WTC11 (cell line): ENCODE measurements around the gene NFKB1. TPM values are rescaled to one million over a fixed set of nuclear protein-coding genes. Genes with fewer than 3 reads are reported as not detected.

ENCODE experiments used
- ATAC-seq: fragments of 200-7000 bp; cut with Tn5 transposase; 2 replicates; pipeline ENCODE4 v1.10.0; 2021; ENCODE audit warnings: mild to moderate bottlenecking, moderate library complexity
- CTCF ChIA-PET: fragments of 300-600 bp; sonication (Branson Sonifier 250); formaldehyde crosslinking; loops from one replicate; lab custom pipeline; 2021; ENCODE audit warnings: antibody characterized with exemption; lab: Charles Lee
- POLR2A ChIA-PET: fragments of 350-600 bp; sonication (Branson Sonifier 250); formaldehyde crosslinking; loops from one replicate; lab custom pipeline; 2021; ENCODE audit warnings: antibody characterized with exemption; lab: Charles Lee
- DNase-seq: peaks from one replicate; pipeline ENCODE4 v3.0.0; 2021; ENCODE audit warnings: low spot score
- H3K27ac Mint-ChIP-seq: 2 replicates; pipeline ENCODE4 v1.8.0; 2021; ENCODE audit warnings: mixed read lengths
- H3K27me3 Mint-ChIP-seq: 2 replicates; pipeline ENCODE4 v1.8.0; 2021; ENCODE audit warnings: low read depth, mild to moderate bottlenecking, moderate library complexity, mixed read lengths
- H3K36me3 Mint-ChIP-seq: 2 replicates; pipeline ENCODE4 v1.8.0; 2021; ENCODE audit warnings: mixed read lengths
- H3K4me1 Mint-ChIP-seq: 2 replicates; pipeline ENCODE4 v1.8.0; 2022; ENCODE audit warnings: mixed read lengths
- H3K4me3 Mint-ChIP-seq: 2 replicates; pipeline ENCODE4 v1.8.0; 2021; ENCODE audit warnings: mild to moderate bottlenecking, moderate library complexity, mixed read lengths
- H3K9me3 Mint-ChIP-seq: 2 replicates; pipeline ENCODE4 v1.8.0; 2021; ENCODE audit warnings: mixed read lengths
- E2F1 ChIP-seq: sonication (generic); formaldehyde crosslinking; IDR thresholded peaks from 2 replicates; pipeline ENCODE4 v1.8.0; 2022; ENCODE audit warnings: mild to moderate bottlenecking, missing genetic modification reagents
- ETV6 ChIP-seq: sonication (generic); formaldehyde crosslinking; IDR thresholded peaks from 2 replicates; pipeline ENCODE4 v1.8.1; 2022; ENCODE audit warnings: mild to moderate bottlenecking, missing genetic modification reagents
- FOXK1 ChIP-seq: sonication (generic); formaldehyde crosslinking; IDR thresholded peaks from 2 replicates; pipeline ENCODE4 v1.8.0; 2022; ENCODE audit warnings: mild to moderate bottlenecking, moderate library complexity, missing genetic modification reagents
- FOXP1 ChIP-seq: sonication (generic); formaldehyde crosslinking; IDR thresholded peaks from 2 replicates; pipeline ENCODE4 v1.8.0; 2022; ENCODE audit warnings: missing genetic modification reagents, mild to moderate bottlenecking, moderate library complexity, borderline replicate concordance
- GABPB1 ChIP-seq: sonication (generic); formaldehyde crosslinking; IDR thresholded peaks from 2 replicates; pipeline ENCODE4 v1.8.1; 2023; ENCODE audit warnings: mild to moderate bottlenecking, missing genetic modification reagents
- GTF2I ChIP-seq: fragments of 250-450 bp; sonication (Bioruptor Pico); conservative IDR thresholded peaks from 2 replicates; pipeline ENCODE4 v1.4.0; 2021; ENCODE audit warnings: mild to moderate bottlenecking
- JUN ChIP-seq: sonication (generic); formaldehyde crosslinking; IDR thresholded peaks from 2 replicates; pipeline ENCODE4 v1.8.0; 2023; ENCODE audit warnings: mild to moderate bottlenecking, missing genetic modification reagents
- KAT7 ChIP-seq: sonication (generic); formaldehyde crosslinking; IDR thresholded peaks from 2 replicates; pipeline ENCODE4 v1.8.1; 2023; ENCODE audit warnings: missing genetic modification reagents, mild to moderate bottlenecking, borderline replicate concordance
- NFATC4 ChIP-seq: fragments of 250-450 bp; sonication (Bioruptor Pico); IDR thresholded peaks from 2 replicates; pipeline ENCODE4 v1.9.0; 2021; ENCODE audit warnings: mild to moderate bottlenecking
- RORB ChIP-seq: fragments of 250-450 bp; sonication (Bioruptor Pico); IDR thresholded peaks from 2 replicates; pipeline ENCODE4 v1.9.0; 2021; ENCODE audit warnings: mild to moderate bottlenecking
- SOX15 ChIP-seq: fragments of 250-450 bp; sonication (Bioruptor Pico); IDR thresholded peaks from 2 replicates; pipeline ENCODE4 v1.9.0; 2021; ENCODE audit warnings: mild to moderate bottlenecking
- USF2 ChIP-seq: sonication (generic); formaldehyde crosslinking; IDR thresholded peaks from 2 replicates; pipeline ENCODE4 v1.8.1; 2023; ENCODE audit warnings: mild to moderate bottlenecking, missing genetic modification reagents, moderate library complexity
- ZBTB43 ChIP-seq: sonication (generic); formaldehyde crosslinking; IDR thresholded peaks from 2 replicates; pipeline ENCODE4 v1.8.1; 2023; ENCODE audit warnings: mild to moderate bottlenecking, missing genetic modification reagents
- ZNF121 ChIP-seq: sonication (generic); formaldehyde crosslinking; IDR thresholded peaks from 2 replicates; pipeline ENCODE4 v1.8.0; 2023; ENCODE audit warnings: missing genetic modification reagents
- ZNF138 ChIP-seq: sonication (generic); formaldehyde crosslinking; conservative IDR thresholded peaks from 2 replicates; pipeline ENCODE4 v1.8.1; 2022; ENCODE audit warnings: mild to moderate bottlenecking, moderate library complexity, missing genetic modification reagents
- ZNF416 ChIP-seq: fragments of 250-450 bp; sonication (Bioruptor Pico); IDR thresholded peaks from 2 replicates; pipeline ENCODE4 v1.9.0; 2021; ENCODE audit warnings: mild to moderate bottlenecking, inconsistent platforms
- total RNA-seq: library from RNA; stranded (reverse); gene quantifications from 3 replicates; pipeline ENCODE4 v1.2.3, GENCODE V29; 2021
- TF ChIP-seq, protein P1 (sequence below): sonication (generic); formaldehyde crosslinking; IDR thresholded peaks from 2 replicates; pipeline ENCODE4 v1.8.1; 2023; ENCODE audit warnings: mild to moderate bottlenecking, moderate library complexity, missing genetic modification reagents
- TF ChIP-seq, protein P2 (sequence below): sonication (generic); formaldehyde crosslinking; IDR thresholded peaks from 2 replicates; pipeline ENCODE4 v1.8.1; 2023; ENCODE audit warnings: mild to moderate bottlenecking, missing genetic modification reagents, borderline replicate concordance
- TF ChIP-seq, protein P3 (sequence below): sonication (generic); formaldehyde crosslinking; IDR thresholded peaks from 2 replicates; pipeline ENCODE4 v1.8.0; 2023; ENCODE audit warnings: mild to moderate bottlenecking, missing genetic modification reagents

The NFKB1 gene
- total RNA-seq, 1 experiment from 2014 or later, result 5.6 TPM

GRCh38 chr4:102563000-102563399 lies 61.8 kb downstream of the NFKB1 start:
- H3K36me3 Mint-ChIP-seq, result no peaks in the 10 kb centered on the region
- ATAC-seq (no peak), DNase-seq (no peak)
- CTCF ChIA-PET, result interaction anchor here (0.6 to 3.3 kb wide), 2 partner anchors 16 to 22 kb away, joined by 3 to 12 read pairs; no protein-coding TSS in a partner anchor
- H3K4me1 Mint-ChIP-seq, result no peaks in the 10 kb centered on the region
- no peaks in the 10 kb centered on the region for H3K27me3 Mint-ChIP-seq
- POLR2A ChIA-PET, result no interaction called here
- H3K9me3 Mint-ChIP-seq, result no peaks in the 10 kb centered on the region
- H3K4me3 Mint-ChIP-seq, result no peak overlapping the region
- TF ChIP-seq FOXP1, result no peak
- TF ChIP-seq, protein P1, sequence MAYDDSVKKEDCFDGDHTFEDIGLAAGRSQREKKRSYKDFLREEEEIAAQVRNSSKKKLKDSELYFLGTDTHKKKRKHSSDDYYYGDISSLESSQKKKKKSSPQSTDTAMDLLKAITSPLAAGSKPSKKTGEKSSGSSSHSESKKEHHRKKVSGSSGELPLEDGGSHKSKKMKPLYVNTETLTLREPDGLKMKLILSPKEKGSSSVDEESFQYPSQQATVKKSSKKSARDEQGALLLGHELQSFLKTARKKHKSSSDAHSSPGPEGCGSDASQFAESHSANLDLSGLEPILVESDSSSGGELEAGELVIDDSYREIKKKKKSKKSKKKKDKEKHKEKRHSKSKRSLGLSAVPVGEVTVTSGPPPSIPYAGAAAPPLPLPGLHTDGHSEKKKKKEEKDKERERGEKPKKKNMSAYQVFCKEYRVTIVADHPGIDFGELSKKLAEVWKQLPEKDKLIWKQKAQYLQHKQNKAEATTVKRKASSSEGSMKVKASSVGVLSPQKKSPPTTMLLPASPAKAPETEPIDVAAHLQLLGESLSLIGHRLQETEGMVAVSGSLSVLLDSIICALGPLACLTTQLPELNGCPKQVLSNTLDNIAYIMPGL (CRISPR knock-in tag), result no peak
- no peak for TF ChIP-seq KAT7 (CRISPR knock-in tag)
- no peak for TF ChIP-seq RORB (CRISPR knock-in tag)
- TF ChIP-seq E2F1 (CRISPR knock-in tag), result no peak
- no peak for TF ChIP-seq ETV6 (CRISPR knock-in tag)
- TF ChIP-seq NFATC4 (CRISPR knock-in tag), result no peak
- H3K27ac Mint-ChIP-seq, result no peak overlapping the region

- H3K27ac Mint-ChIP-seq, result no peak overlapping the region
- H3K4me1 Mint-ChIP-seq, result no peaks in the 10 kb centered on the region
- no peaks in the 10 kb centered on the region for H3K36me3 Mint-ChIP-seq
- ChIA-PET POLR2A (no interaction called here), CTCF (interaction anchor here (3.3 kb wide), 1 partner anchor 14 kb away, joined by 12 read pairs; no protein-coding TSS in a partner anchor)
- no peaks in the 10 kb centered on the region for H3K27me3 Mint-ChIP-seq
- no peaks in the 10 kb centered on the region for H3K9me3 Mint-ChIP-seq
- DNase-seq, result no peak
- no peak for ATAC-seq
- no peak overlapping the region for H3K4me3 Mint-ChIP-seq
- no peak for TF ChIP-seq ZNF416 (CRISPR knock-in tag)
- no peak for TF ChIP-seq SOX15 (CRISPR knock-in tag)
- no peak for TF ChIP-seq E2F1 (CRISPR knock-in tag)
- TF ChIP-seq USF2, result no peak
- TF ChIP-seq GABPB1, result no peak
- TF ChIP-seq, protein P2, sequence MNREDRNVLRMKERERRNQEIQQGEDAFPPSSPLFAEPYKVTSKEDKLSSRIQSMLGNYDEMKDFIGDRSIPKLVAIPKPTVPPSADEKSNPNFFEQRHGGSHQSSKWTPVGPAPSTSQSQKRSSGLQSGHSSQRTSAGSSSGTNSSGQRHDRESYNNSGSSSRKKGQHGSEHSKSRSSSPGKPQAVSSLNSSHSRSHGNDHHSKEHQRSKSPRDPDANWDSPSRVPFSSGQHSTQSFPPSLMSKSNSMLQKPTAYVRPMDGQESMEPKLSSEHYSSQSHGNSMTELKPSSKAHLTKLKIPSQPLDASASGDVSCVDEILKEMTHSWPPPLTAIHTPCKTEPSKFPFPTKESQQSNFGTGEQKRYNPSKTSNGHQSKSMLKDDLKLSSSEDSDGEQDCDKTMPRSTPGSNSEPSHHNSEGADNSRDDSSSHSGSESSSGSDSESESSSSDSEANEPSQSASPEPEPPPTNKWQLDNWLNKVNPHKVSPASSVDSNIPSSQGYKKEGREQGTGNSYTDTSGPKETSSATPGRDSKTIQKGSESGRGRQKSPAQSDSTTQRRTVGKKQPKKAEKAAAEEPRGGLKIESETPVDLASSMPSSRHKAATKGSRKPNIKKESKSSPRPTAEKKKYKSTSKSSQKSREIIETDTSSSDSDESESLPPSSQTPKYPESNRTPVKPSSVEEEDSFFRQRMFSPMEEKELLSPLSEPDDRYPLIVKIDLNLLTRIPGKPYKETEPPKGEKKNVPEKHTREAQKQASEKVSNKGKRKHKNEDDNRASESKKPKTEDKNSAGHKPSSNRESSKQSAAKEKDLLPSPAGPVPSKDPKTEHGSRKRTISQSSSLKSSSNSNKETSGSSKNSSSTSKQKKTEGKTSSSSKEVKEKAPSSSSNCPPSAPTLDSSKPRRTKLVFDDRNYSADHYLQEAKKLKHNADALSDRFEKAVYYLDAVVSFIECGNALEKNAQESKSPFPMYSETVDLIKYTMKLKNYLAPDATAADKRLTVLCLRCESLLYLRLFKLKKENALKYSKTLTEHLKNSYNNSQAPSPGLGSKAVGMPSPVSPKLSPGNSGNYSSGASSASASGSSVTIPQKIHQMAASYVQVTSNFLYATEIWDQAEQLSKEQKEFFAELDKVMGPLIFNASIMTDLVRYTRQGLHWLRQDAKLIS (CRISPR knock-in tag), result no peak
- no peak for TF ChIP-seq GTF2I (CRISPR knock-in tag)
- TF ChIP-seq, protein P3, sequence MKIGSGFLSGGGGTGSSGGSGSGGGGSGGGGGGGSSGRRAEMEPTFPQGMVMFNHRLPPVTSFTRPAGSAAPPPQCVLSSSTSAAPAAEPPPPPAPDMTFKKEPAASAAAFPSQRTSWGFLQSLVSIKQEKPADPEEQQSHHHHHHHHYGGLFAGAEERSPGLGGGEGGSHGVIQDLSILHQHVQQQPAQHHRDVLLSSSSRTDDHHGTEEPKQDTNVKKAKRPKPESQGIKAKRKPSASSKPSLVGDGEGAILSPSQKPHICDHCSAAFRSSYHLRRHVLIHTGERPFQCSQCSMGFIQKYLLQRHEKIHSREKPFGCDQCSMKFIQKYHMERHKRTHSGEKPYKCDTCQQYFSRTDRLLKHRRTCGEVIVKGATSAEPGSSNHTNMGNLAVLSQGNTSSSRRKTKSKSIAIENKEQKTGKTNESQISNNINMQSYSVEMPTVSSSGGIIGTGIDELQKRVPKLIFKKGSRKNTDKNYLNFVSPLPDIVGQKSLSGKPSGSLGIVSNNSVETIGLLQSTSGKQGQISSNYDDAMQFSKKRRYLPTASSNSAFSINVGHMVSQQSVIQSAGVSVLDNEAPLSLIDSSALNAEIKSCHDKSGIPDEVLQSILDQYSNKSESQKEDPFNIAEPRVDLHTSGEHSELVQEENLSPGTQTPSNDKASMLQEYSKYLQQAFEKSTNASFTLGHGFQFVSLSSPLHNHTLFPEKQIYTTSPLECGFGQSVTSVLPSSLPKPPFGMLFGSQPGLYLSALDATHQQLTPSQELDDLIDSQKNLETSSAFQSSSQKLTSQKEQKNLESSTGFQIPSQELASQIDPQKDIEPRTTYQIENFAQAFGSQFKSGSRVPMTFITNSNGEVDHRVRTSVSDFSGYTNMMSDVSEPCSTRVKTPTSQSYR, result no peak
- no peak for TF ChIP-seq FOXK1
- no peak for TF ChIP-seq ZNF138
- no peak for TF ChIP-seq ZNF121 (CRISPR knock-in tag)
- no peak for TF ChIP-seq ZBTB43 (CRISPR knock-in tag)
- no peak for TF ChIP-seq JUN (CRISPR knock-in tag)
- TF ChIP-seq, all 79 proteins: peak for 0
Observed at GRCh38 chr4:102564399-102565059, 63.4 kb downstream of the NFKB1 start.
